Measurements from ENCODE around the gene PHACTR3. TPM values are rescaled to one million over a fixed set of nuclear protein-coding genes. Genes with fewer than 3 reads are reported as not detected.

The PHACTR3 gene
- total RNA-seq, 4 donors from 2014 or later, result 5.4 to 15.9 (median 10.0) TPM

DNA sequence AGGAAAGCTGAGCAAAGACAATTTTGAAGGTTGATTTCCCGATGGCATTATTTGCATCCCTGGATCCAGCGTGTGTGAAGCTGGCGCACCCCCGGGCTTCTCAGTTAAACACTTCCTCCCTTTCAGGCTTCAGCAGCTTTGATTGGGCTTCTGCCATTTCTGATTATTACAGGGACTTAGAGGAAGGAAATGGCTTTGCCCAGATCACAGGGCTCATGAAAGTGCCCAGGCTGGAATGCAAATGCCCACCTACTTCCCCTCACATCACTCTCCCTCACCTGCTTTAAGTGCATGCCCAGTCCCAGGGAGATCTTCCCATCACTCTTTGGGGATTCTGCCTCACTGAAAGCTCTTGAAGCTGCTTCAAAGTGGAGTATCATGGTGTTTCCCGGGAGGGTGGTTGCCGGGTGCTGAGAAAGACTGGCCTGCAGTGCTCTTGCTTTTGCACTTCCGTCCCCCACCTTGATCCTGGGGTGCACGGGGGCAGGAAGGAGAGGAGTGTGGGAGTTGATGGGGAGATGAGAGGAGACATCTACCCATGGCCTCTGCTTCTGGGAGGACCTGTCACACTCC, 28.3 kb downstream of the PHACTR3 start:
- H3K4me3 ChIP-seq, result no peak overlapping the region
- DNase-seq (ENCODE audit: low spot score in 2 of 2), result no peak
- WGBS, 2 donors, result 77 to 84% methylated on average over 8 of the region's 8 CpGs
- H3K9me3 ChIP-seq, result no peaks in the 10 kb centered on the region
- no peaks in the 10 kb centered on the region for H3K27me3 ChIP-seq
- H3K4me1 ChIP-seq, result no peaks in the 10 kb centered on the region
- H3K27ac ChIP-seq, result no peak overlapping the region
- TF ChIP-seq CTCF (IDR thresholded peaks at IDR 0.05), result no peak
- no peaks in the 10 kb centered on the region for H3K36me3 ChIP-seq

- Histone ChIP-seq H3K4me3 (no peak overlapping the region), H3K9me3 (no peaks in the 10 kb centered on the region), H3K4me1 (no peaks in the 10 kb centered on the region), H3K27ac (no peak overlapping the region), H3K27me3 (no peaks in the 10 kb centered on the region), H3K36me3 (no peaks in the 10 kb centered on the region)
- TF ChIP-seq POLR2A (IDR thresholded peaks at IDR 0.05), result no peak
- no peak for TF ChIP-seq EP300 (IDR thresholded peaks at IDR 0.05)
- no peak for TF ChIP-seq CTCF (IDR thresholded peaks at IDR 0.05)
- DNase-seq (ENCODE audit: low spot score in 2 of 2), result no peak
- WGBS, 2 donors, result 72 to 85% methylated on average over 6 of the region's 6 CpGs
Observed at GRCh38 chr20:59633656-59634251, 29.4 kb downstream of the PHACTR3 start.

DNA sequence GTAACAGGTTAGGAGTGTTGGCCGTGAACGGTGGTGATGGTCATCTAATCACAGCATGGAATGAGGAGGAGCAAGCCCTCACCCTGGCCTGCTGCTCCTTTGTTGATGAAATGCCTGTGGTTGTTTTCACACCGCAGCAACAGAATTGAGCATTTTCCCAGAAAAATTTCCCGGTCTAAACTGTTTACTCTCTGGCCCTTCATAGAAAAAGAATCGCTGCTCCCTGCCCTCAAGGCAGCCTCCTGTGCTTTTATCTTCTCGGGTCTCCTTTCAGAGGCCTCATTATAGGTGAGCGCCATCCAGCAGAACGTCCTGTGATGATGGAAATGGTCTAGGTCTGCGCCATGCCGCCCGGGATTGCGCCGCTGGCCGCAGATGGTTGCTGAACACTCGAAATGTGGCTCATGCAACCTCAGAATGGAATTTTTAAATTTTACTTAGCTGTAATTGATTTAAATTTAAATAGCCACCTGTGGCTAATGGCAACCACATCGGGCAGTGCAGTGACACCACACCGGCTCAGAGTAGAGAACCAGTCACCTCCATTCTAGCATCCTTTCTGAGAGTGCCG, 30.2 kb downstream of the PHACTR3 start:
- no peak overlapping the region for H3K4me3 ChIP-seq
- no peaks in the 10 kb centered on the region for H3K4me1 ChIP-seq
- H3K9me3 ChIP-seq, result no peaks in the 10 kb centered on the region
- H3K27ac ChIP-seq, result no peak overlapping the region
- TF ChIP-seq POLR2A (IDR thresholded peaks at IDR 0.05) (no peak), CTCF (IDR thresholded peaks at IDR 0.05) (no peak), EP300 (IDR thresholded peaks at IDR 0.05) (no peak)
- H3K27me3 ChIP-seq, result no peaks in the 10 kb centered on the region
- H3K36me3 ChIP-seq, result no peaks in the 10 kb centered on the region
- 68 to 75% methylated on average over 18 of the region's 18 CpGs for WGBS, 2 donors
- no peak for DNase-seq (ENCODE audit: low spot score in 2 of 2)

DNA sequence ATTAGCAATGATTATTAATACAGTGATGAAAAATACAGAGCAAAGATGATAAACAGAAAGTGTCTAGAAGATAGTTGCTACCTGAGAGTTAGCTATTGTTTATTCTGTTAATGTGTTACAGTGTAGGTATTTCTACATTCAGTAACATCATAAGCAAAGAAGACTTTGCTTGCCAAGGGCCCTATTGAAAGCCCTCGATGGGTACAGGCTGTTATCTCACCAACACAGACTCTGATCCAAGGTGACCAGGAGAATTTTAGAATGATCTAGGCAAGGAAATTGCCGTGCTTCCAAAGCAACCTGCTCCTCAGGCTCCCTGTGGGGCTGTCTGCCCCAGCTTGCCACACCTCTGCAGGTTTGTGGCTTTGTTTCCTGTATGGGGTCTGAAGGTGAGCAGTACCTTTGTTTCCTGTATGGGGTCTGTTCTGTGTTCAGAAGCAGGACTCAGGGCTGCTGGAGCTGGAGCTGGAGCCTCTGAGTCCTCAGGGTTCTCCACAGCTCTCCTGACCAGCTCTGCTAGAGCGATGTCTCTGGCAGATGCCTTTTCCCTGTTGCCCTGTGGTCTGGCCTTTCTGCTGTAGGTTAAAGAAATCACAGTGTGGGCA, 32.5 kb downstream of the PHACTR3 start:
- TF ChIP-seq CTCF (IDR thresholded peaks at IDR 0.05), result no peak
- TF ChIP-seq POLR2A (IDR thresholded peaks at IDR 0.05), result no peak
- TF ChIP-seq EP300 (IDR thresholded peaks at IDR 0.05), result no peak
- Histone ChIP-seq H3K27me3 (no peaks in the 10 kb centered on the region), H3K9me3 (no peaks in the 10 kb centered on the region), H3K4me1 (no peaks in the 10 kb centered on the region), H3K36me3 (no peaks in the 10 kb centered on the region), H3K4me3 (no peak overlapping the region), H3K27ac (no peak overlapping the region)
- WGBS, 2 donors, result 72 to 75% methylated on average over 3 of the region's 3 CpGs
- no peak for DNase-seq (ENCODE audit: low spot score in 2 of 2)

DNA sequence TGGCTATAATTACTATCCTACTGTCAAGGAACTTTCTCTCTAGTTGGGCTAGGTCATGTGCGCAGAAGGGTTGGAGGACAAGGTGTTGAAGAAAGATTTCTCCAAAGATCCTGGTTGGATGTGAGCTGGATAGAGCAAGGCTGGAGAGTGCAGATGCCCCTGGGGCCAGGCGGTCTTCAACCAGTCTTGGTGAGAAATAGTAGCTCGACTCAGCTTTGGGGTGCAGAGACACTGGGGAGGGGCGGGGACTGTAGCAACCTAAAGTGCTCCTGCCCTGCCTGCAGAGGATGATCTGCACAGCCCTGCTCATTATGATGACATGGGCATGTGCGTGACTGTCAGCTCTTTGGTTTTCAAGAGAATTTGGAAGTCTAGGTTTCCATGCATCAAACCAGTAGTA, 35.9 kb downstream of the PHACTR3 start:
- Histone ChIP-seq H3K27ac (no peak overlapping the region), H3K27me3 (no peaks in the 10 kb centered on the region), H3K36me3 (no peaks in the 10 kb centered on the region), H3K4me3 (no peak overlapping the region), H3K4me1 (no peaks in the 10 kb centered on the region), H3K9me3 (no peaks in the 10 kb centered on the region)
- WGBS, 2 donors, result 89 to 90% methylated on average over 5 of the region's 5 CpGs
- TF ChIP-seq POLR2A (IDR thresholded peaks at IDR 0.05), result no peak
- no peak for TF ChIP-seq EP300 (IDR thresholded peaks at IDR 0.05)
- no peak for TF ChIP-seq CTCF (IDR thresholded peaks at IDR 0.05)
- DNase-seq (ENCODE audit: low spot score in 2 of 2), result no peak

Data from tibial nerve (tissue), 4 donors.